Liver (tissue), 9 donors: ENCODE measurements around the gene MED23. TPM values are rescaled to one million over a fixed set of nuclear protein-coding genes. Genes with fewer than 3 reads are reported as not detected.

ENCODE experiments used
- DNase-seq: peaks from one replicate; pipeline ENCODE4 v3.0.0-alpha.2; 2017; ENCODE audit warnings: low spot score
- H3K27ac ChIP-seq, 2 donors: one replicate each; pipeline ENCODE4 v1.7.0; 2013; ENCODE audit warnings: inconsistent platforms in 2 of 2, low read length in 2 of 2, control low read depth in 1 of 2, low read depth in 1 of 2, mild to moderate bottlenecking in 1 of 2
- H3K27me3 ChIP-seq, 4 donors: one replicate each; pipeline versions ENCODE4 v1.6.1 to v1.7.0; 2013; ENCODE audit warnings: low read length in 3 of 4, inconsistent platforms in 1 of 4, mild to moderate bottlenecking in 1 of 4, moderate library complexity in 1 of 4; ENCODE audit not compliant: control insufficient read depth in 4 of 4, insufficient read depth in 4 of 4
- H3K36me3 ChIP-seq, 4 donors: one replicate each; pipeline versions ENCODE4 v1.6.1 to v1.7.0; 2013; ENCODE audit warnings: low read length in 3 of 4, mild to moderate bottlenecking in 3 of 4, low read depth in 1 of 4, moderate library complexity in 1 of 4; ENCODE audit not compliant: control insufficient read depth in 4 of 4, insufficient read depth in 3 of 4
- H3K4me1 ChIP-seq, 4 donors: one replicate each; pipeline versions ENCODE4 v1.6.1 to v1.7.0; 2013; ENCODE audit warnings: low read length in 3 of 4, mild to moderate bottlenecking in 3 of 4, moderate library complexity in 1 of 4; ENCODE audit not compliant: control insufficient read depth in 4 of 4, insufficient read depth in 4 of 4
- H3K4me3 ChIP-seq, 3 donors: one replicate each; pipeline versions ENCODE4 v1.6.1 to v1.7.0; 2013; ENCODE audit warnings: low read length in 3 of 3, control low read depth in 1 of 3, low read depth in 1 of 3, mild to moderate bottlenecking in 1 of 3
- H3K9ac ChIP-seq, 2 donors: one replicate each; pipeline ENCODE4 v1.7.0; 2013; ENCODE audit warnings: low read length in 2 of 2, mild to moderate bottlenecking in 2 of 2, moderate library complexity in 2 of 2, control low read depth in 1 of 2, low read depth in 1 of 2
- H3K9me3 ChIP-seq, 4 donors: one replicate each; pipeline versions ENCODE4 v1.6.1 to v1.7.0; 2013; ENCODE audit warnings: low read length in 3 of 4; ENCODE audit not compliant: control insufficient read depth in 4 of 4
- ATF3 ChIP-seq: IDR thresholded peaks from 2 replicates; pipeline ENCODE4 v1.6.1; 2016; ENCODE audit warnings: antibody characterized with exemption
- CTCF ChIP-seq: fragments of 150-350 bp; IDR thresholded peaks from 2 replicates; pipeline ENCODE4 v1.5.1; 2017; ENCODE audit warnings: improper control_type of control experiment, low read depth, low read length; ENCODE audit not compliant: missing input control
- EGR1 ChIP-seq, 2 donors: IDR thresholded peaks; 2 replicates each; pipeline ENCODE4 v1.6.1; 2016 to 2018; ENCODE audit warnings: antibody characterized with exemption in 2 of 2, low read depth in 2 of 2
- FOXA1 ChIP-seq: IDR thresholded peaks from 2 replicates; pipeline ENCODE4 v1.6.1; 2016; ENCODE audit warnings: antibody characterized with exemption
- FOXA2 ChIP-seq: IDR thresholded peaks from 2 replicates; pipeline ENCODE4 v1.6.1; 2016; ENCODE audit warnings: antibody characterized with exemption
- HNF4A ChIP-seq, 2 donors: conservative IDR thresholded peaks; 2 replicates each; pipeline ENCODE4 v1.6.1; 2016; ENCODE audit warnings: antibody characterized with exemption in 2 of 2, mild to moderate bottlenecking in 2 of 2
- JUND ChIP-seq, 2 donors: IDR thresholded peaks; 2 replicates each; pipeline ENCODE4 v1.6.1; 2016; ENCODE audit warnings: antibody characterized with exemption in 2 of 2
- MAX ChIP-seq: IDR thresholded peaks from 2 replicates; pipeline ENCODE4 v1.6.1; 2016; ENCODE audit warnings: antibody characterized with exemption
- NR2F2 ChIP-seq: IDR thresholded peaks from 2 replicates; pipeline ENCODE4 v1.6.1; 2016; ENCODE audit warnings: antibody characterized with exemption
- RAD21 ChIP-seq, 2 donors: IDR thresholded peaks; 2 replicates each; pipeline ENCODE4 v1.6.1; 2016; ENCODE audit warnings: antibody characterized with exemption in 2 of 2, mild to moderate bottlenecking in 2 of 2
- REST ChIP-seq: IDR thresholded peaks from 2 replicates; pipeline ENCODE4 v1.6.1; 2016; ENCODE audit warnings: antibody characterized with exemption, mild to moderate bottlenecking
- RXRA ChIP-seq, 2 donors: IDR thresholded peaks; 2 replicates each; pipeline ENCODE4 v1.6.1; 2017 to 2018; ENCODE audit warnings: antibody characterized with exemption in 2 of 2, mild to moderate bottlenecking in 1 of 2
- TAF1 ChIP-seq: conservative IDR thresholded peaks from 2 replicates; pipeline ENCODE4 v1.6.1; 2016; ENCODE audit warnings: antibody characterized with exemption, mild to moderate bottlenecking
- YY1 ChIP-seq: IDR thresholded peaks from 2 replicates; pipeline ENCODE4 v1.6.1; 2016; ENCODE audit warnings: antibody characterized with exemption, mild to moderate bottlenecking
- ZBTB33 ChIP-seq: IDR thresholded peaks from 2 replicates; pipeline ENCODE4 v1.6.1; 2016; ENCODE audit warnings: antibody characterized with exemption
- polyA plus RNA-seq, 2 donors: library from polyadenylated mRNA; stranded (reverse) in 1 of 2; unstranded in 1 of 2; fragments of 200-250 nt in 1 of 2; fragments of >200 nt in 1 of 2; fragmentation: Nextera tagmentation in 1 of 2; extraction: Ambion mirVana in 1 of 2; gene quantifications; one replicate each; pipeline versions ENCODE4 v1.2.1 to v1.2.3, GENCODE V29; 2013 to 2015
- total RNA-seq, 2 donors: library from RNA; depleted of rRNA; stranded (reverse); fragments of >200 nt; gene quantifications; one replicate each; pipeline ENCODE4 v1.2.3, GENCODE V29; 2014
- donor health status: healthy.
- donor health status: healthy.
- donor health status: healthy.
- donor health status: healthy.
- donor health status: healthy.

MED23 gene
- total and polyA plus RNA-seq, 4 donors = 3.9 to 17.3 (median 13.4) TPM

- Histone ChIP-seq H3K27ac (peak overlapping the region; percentile 24 to 39), H3K4me3 (no peak overlapping the region), H3K4me1 (peaks cover 3 to 9% (median 6%) of the 10 kb centered on the region in 4 donors), H3K9me3 (no peaks in the 10 kb centered on the region), H3K36me3 (no peaks in the 10 kb centered on the region), H3K9ac (no peak overlapping the region), H3K27me3 (no peaks in the 10 kb centered on the region)
- DNase-seq = no peak
- peak in 1 of 2 donors; percentile 85 for TF ChIP-seq JUND (IDR thresholded peaks at IDR 0.05)
- no peak for TF ChIP-seq ATF3
- TF ChIP-seq REST = peak; percentile 20
- peak; percentile 22 for TF ChIP-seq ZBTB33
- peak in 1 of 2 donors; percentile 62 for TF ChIP-seq EGR1 (IDR thresholded peaks at IDR 0.05; ENCODE audit: low read depth in 2 of 2)
- TF ChIP-seq YY1 = peak; percentile 44
- peak; percentile 54 for TF ChIP-seq MAX
- TF ChIP-seq NR2F2 = no peak
- TF ChIP-seq RXRA (IDR thresholded peaks at IDR 0.05) = peak in 1 of 2 donors; percentile 59
- TF ChIP-seq TAF1 = no peak
- TF ChIP-seq HNF4A (conservative IDR thresholded peaks at IDR 0.05) = peak in 1 of 2 donors; percentile 57
- TF ChIP-seq FOXA1 = peak; percentile 31
- TF ChIP-seq RAD21 (IDR thresholded peaks at IDR 0.05) = peak; percentile 7 to 12
- TF ChIP-seq CTCF = no peak
- peak; percentile 57 for TF ChIP-seq FOXA2
These were observed 23.7 kb upstream of the MED23 start for GRCh38 chr6:131651782-131652181.

- no peak for TF ChIP-seq FOXA2
- no peak for TF ChIP-seq RXRA (IDR thresholded peaks at IDR 0.05)
- no peak for TF ChIP-seq CTCF
- Histone ChIP-seq H3K36me3 (no peaks in the 10 kb centered on the region), H3K27me3 (no peaks in the 10 kb centered on the region), H3K9me3 (no peaks in the 10 kb centered on the region), H3K4me1 (no peaks in the 10 kb centered on the region), H3K9ac (no peak overlapping the region), H3K4me3 (no peak overlapping the region), H3K27ac (no peak overlapping the region)
- DNase-seq = no peak
These were observed 18.2 kb upstream of the MED23 start for GRCh38 chr6:131646249-131646670.
